Retinal pigment epithelial cell (primary cell): ENCODE measurements around the gene PTGR3.

Experiments used
- DNase-seq: peaks from one replicate; pipeline ENCODE4 v3.0.0-alpha.2; 2010; ENCODE audit warnings: low read depth
- H3K4me3 ChIP-seq: 2 replicates; pipeline ENCODE4 v1.5.1; 2011; ENCODE audit warnings: mild to moderate bottlenecking, low read length, control low read depth, moderate library complexity
- CTCF ChIP-seq: conservative IDR thresholded peaks from 2 replicates; pipeline ENCODE4 v1.5.1; 2011; ENCODE audit warnings: low read depth, low read length, control low read depth, inconsistent platforms

Gene PTGR3

GRCh38 chr18:75211002-75211621 lies 2.2 kb upstream of the PTGR3 start:
- peak overlapping the region; percentile 63 for H3K4me3 ChIP-seq
- DNase-seq: no peak
- no peak for TF ChIP-seq CTCF

- peak; percentile 68 for DNase-seq
- peak within 1 kb of the TSS; percentile 63 for H3K4me3 ChIP-seq
- no peak for TF ChIP-seq CTCF
Measured at GRCh38 chr18:75210274-75211001, 1.5 kb upstream of the PTGR3 start, which contains the start of gene TSHZ1. Gene TSHZ1 (plus strand): TSS chr18:75210797. CDS start chr18:75211877, 1,080 bp downstream.

GRCh38 chr18:75209951-75210258 lies 966 bp upstream of the PTGR3 start:
- no peak for DNase-seq
- H3K4me3 ChIP-seq: peak overlapping the region; percentile 63
- TF ChIP-seq CTCF: no peak

GRCh38 chr18:75208836-75209128 lies 157 bp downstream of the PTGR3 start:
- H3K4me3 ChIP-seq: peak overlapping the region; percentile 63
- TF ChIP-seq CTCF: no peak
- DNase-seq: no peak

- TF ChIP-seq CTCF: peak; percentile 4
- H3K4me3 ChIP-seq: peak overlapping the region; percentile 63
- DNase-seq: no peak
Measured at GRCh38 chr18:75208155-75208835, 644 bp downstream of the PTGR3 start.

- no peak for DNase-seq
- TF ChIP-seq CTCF: no peak
- peak overlapping the region; percentile 63 for H3K4me3 ChIP-seq
Measured at GRCh38 chr18:75207310-75208154, 1.4 kb downstream of the PTGR3 start.
